ENCODE results near the gene CORO2B.

DNA sequence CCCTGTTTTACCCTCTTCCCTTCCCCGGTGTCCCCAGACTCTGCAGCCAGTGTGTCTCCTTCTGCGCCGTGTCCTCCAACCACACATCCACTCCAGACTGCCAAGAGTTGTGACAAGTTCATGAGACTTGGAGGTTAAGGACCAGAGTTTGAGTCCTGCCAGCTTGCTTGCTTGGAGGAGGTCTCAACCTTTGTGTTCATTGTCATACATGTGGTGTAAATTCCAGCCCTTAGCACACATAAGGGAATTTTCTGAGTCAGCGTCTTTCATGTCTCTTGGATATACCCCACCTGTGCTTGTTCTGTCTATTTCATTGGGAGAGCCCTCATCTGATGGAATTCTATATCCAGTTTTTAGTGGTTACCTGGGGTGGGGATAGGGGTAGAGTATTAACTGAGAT, 13.3 kb downstream of the CORO2B start:
- TF ChIP-seq, protein P1, sequence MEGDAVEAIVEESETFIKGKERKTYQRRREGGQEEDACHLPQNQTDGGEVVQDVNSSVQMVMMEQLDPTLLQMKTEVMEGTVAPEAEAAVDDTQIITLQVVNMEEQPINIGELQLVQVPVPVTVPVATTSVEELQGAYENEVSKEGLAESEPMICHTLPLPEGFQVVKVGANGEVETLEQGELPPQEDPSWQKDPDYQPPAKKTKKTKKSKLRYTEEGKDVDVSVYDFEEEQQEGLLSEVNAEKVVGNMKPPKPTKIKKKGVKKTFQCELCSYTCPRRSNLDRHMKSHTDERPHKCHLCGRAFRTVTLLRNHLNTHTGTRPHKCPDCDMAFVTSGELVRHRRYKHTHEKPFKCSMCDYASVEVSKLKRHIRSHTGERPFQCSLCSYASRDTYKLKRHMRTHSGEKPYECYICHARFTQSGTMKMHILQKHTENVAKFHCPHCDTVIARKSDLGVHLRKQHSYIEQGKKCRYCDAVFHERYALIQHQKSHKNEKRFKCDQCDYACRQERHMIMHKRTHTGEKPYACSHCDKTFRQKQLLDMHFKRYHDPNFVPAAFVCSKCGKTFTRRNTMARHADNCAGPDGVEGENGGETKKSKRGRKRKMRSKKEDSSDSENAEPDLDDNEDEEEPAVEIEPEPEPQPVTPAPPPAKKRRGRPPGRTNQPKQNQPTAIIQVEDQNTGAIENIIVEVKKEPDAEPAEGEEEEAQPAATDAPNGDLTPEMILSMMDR (IDR thresholded peaks at IDR 0.05), result no peak
- no peak for TF ChIP-seq POLR2A (IDR thresholded peaks at IDR 0.05)

All from uterus (tissue), 2 donors.